OCI-LY7 (cell line): ENCODE measurements around the gene PPAN. TPM values are rescaled to one million over a fixed set of nuclear protein-coding genes. Genes with fewer than 3 reads are reported as not detected.

Source experiments
- BruUV-seq: library from RNA; stranded (reverse); fragments of 400-500 nt; replicated peaks from 2 replicates; lab custom pipeline; 2021; lab: Mats Ljungman, UMichigan
- CTCF ChIA-PET: fragments of 300-600 bp; sonication (Branson Sonifier 250); formaldehyde crosslinking; loops from one replicate; lab custom pipeline; 2022; ENCODE audit warnings: antibody characterized with exemption; ENCODE audit not compliant: unreplicated experiment; lab: Charles Lee
- POLR2A ChIA-PET: fragments of 300-600 bp; sonication (Branson Sonifier 250); formaldehyde crosslinking; loops from one replicate; lab custom pipeline; 2022; ENCODE audit warnings: antibody characterized with exemption; lab: Charles Lee
- DNase-seq: peaks from one replicate; pipeline ENCODE4 v3.0.0-alpha.2; 2015; ENCODE audit warnings: low spot score
- H2AFZ ChIP-seq: fragments of 200-600 bp; sonication (generic), shearing (Covaris generic); 2 replicates; pipeline ENCODE4 v1.6.1; 2014; ENCODE audit warnings: mild to moderate bottlenecking, antibody characterized with exemption, low read length, moderate library complexity
- H3K27ac ChIP-seq: fragments of 200-600 bp; sonication (generic); 2 replicates; pipeline ENCODE4 v1.5.1; 2014; ENCODE audit warnings: mixed run types, low read depth, mild to moderate bottlenecking, moderate library complexity, low read length, inconsistent platforms; ENCODE audit not compliant: poor library complexity, severe bottlenecking
- H3K36me3 ChIP-seq: fragments of 200-600 bp; sonication (generic); 2 replicates; pipeline ENCODE4 v1.6.1; 2014; ENCODE audit warnings: mild to moderate bottlenecking, antibody characterized with exemption, low read length, moderate library complexity, mixed read lengths; ENCODE audit not compliant: insufficient read depth
- H3K4me1 ChIP-seq: fragments of 200-600 bp; sonication (generic); 2 replicates; pipeline ENCODE4 v1.5.1; 2014; ENCODE audit warnings: mild to moderate bottlenecking, low read length; ENCODE audit not compliant: insufficient read depth, poor library complexity, severe bottlenecking
- H3K4me2 ChIP-seq: fragments of 200-600 bp; sonication (generic); 2 replicates; pipeline ENCODE4 v1.6.1; 2014; ENCODE audit warnings: mild to moderate bottlenecking, low read length
- H3K4me3 ChIP-seq: fragments of 200-600 bp; sonication (generic); 2 replicates; pipeline ENCODE4 v1.5.1; 2014; ENCODE audit warnings: mild to moderate bottlenecking, low read depth, low read length; ENCODE audit not compliant: poor library complexity, severe bottlenecking
- H3K79me2 ChIP-seq: fragments of 200-600 bp; sonication (generic); 2 replicates; pipeline ENCODE4 v1.6.1; 2016; ENCODE audit warnings: low read depth, mild to moderate bottlenecking, low read length, moderate library complexity, mixed read lengths; ENCODE audit not compliant: insufficient read depth
- H3K9me2 ChIP-seq: fragments of 200-600 bp; sonication (generic); 2 replicates; pipeline ENCODE4 v1.6.1; 2016; ENCODE audit warnings: mild to moderate bottlenecking, low read length, mixed read lengths; ENCODE audit not compliant: insufficient read depth
- H3K9me3 ChIP-seq: fragments of 200-600 bp; sonication (generic); 2 replicates; pipeline ENCODE4 v1.6.1; 2014; ENCODE audit warnings: mild to moderate bottlenecking, mixed run types, low read length, mixed read lengths
- H4K20me1 ChIP-seq: fragments of 200-600 bp; sonication (generic); 2 replicates; pipeline ENCODE4 v1.6.1; 2014; ENCODE audit warnings: mild to moderate bottlenecking, antibody characterized with exemption, low read length, moderate library complexity, mixed read lengths; ENCODE audit not compliant: insufficient read depth
- EZH2phosphoT487 ChIP-seq: fragments of 200-600 bp; sonication (generic); IDR thresholded peaks from 2 replicates; pipeline ENCODE4 v1.6.1; 2018; ENCODE audit warnings: low read depth, borderline replicate concordance, mild to moderate bottlenecking, mixed run types, antibody characterized with exemption, low read length, moderate library complexity, mixed read lengths
- intact Hi-C: fragments of 100-400 bp; cut with micrococcal nuclease; formaldehyde crosslinking; loops from one replicate; pipeline ENCODE4 v1.10.0; 2022; ENCODE audit not compliant: unreplicated experiment
- total RNA-seq, 2 experiments: library from RNA; depleted of rRNA in 1 of 2; stranded (reverse); fragments of >200 nt in 1 of 2; shearing (Covaris generic) in 1 of 2; gene quantifications; 2 replicates each; pipeline ENCODE4 v1.2.3, GENCODE V29; 2014 to 2022
- TF ChIP-seq, protein P1 (sequence below): fragments of 200-600 bp; sonication (generic); conservative IDR thresholded peaks from 2 replicates; pipeline ENCODE4 v1.5.1; 2014; ENCODE audit warnings: mild to moderate bottlenecking, antibody characterized with exemption, low read length, moderate library complexity, mixed read lengths

PPAN gene
- total RNA-seq, 2 experiments from 2014 or later: 77.1 to 116 TPM

DNA sequence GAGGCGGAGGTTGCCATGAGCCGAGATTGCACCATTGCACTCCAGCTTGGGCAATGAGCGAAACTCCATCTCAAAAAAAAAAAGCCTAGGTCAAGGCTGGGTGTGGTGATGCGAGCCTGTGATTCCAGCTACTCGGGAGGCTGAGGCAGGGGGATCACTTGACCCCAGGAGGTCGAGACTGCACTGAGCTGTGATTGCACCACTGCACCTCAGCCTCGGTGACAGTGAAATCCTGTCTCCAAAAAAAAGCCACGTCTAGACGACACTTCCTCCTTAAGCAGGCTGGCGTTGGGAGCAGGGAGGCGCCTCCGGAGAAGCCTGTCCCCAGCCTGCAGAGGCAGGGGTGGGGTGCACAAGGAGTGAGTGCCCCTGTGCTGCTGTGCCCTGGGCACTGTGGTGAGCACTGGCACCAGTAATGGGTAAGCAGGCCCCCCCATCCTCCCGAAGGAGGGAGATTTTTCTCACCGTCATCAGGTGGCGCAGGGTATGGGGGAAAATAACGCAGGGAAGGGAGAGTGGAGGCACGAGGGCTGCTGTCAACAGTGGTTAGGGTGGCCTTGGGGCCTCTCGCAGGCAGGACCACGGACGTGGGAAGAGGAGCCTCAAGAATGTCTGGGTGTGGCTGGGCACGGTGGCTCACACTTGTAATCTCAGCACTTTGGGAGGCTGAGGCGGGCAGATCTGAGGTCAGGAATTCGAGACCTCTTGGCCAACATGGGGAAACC lies 6.0 kb downstream of the PPAN start:
- Histone ChIP-seq H3K4me1 (peaks cover 36% of the 10 kb centered on the region), H3K9me3 (no peaks in the 10 kb centered on the region), H3K4me3 (no peak overlapping the region), H2AFZ (no peak overlapping the region), H3K79me2 (peaks cover 23% of the 10 kb centered on the region), H3K9me2 (no peaks in the 10 kb centered on the region), H4K20me1 (no peaks in the 10 kb centered on the region), H3K36me3 (peaks cover 95% of the 10 kb centered on the region), H3K4me2 (peak overlapping the region; percentile 7; the same call in 1 of the 2 replicates), H3K27ac (peak overlapping the region; percentile 55)
- TF ChIP-seq, protein P1, sequence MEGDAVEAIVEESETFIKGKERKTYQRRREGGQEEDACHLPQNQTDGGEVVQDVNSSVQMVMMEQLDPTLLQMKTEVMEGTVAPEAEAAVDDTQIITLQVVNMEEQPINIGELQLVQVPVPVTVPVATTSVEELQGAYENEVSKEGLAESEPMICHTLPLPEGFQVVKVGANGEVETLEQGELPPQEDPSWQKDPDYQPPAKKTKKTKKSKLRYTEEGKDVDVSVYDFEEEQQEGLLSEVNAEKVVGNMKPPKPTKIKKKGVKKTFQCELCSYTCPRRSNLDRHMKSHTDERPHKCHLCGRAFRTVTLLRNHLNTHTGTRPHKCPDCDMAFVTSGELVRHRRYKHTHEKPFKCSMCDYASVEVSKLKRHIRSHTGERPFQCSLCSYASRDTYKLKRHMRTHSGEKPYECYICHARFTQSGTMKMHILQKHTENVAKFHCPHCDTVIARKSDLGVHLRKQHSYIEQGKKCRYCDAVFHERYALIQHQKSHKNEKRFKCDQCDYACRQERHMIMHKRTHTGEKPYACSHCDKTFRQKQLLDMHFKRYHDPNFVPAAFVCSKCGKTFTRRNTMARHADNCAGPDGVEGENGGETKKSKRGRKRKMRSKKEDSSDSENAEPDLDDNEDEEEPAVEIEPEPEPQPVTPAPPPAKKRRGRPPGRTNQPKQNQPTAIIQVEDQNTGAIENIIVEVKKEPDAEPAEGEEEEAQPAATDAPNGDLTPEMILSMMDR: no peak
- TF ChIP-seq EZH2phosphoT487: no peak
- ChIA-PET CTCF (no interaction called here), POLR2A (interaction anchor here (0.6 to 1.5 kb wide), 3 partner anchors 8 to 20 kb away, joined by 3 to 4 read pairs (median 3); no protein-coding TSS in a partner anchor)
- no TSS peak for BruUV-seq
- intact Hi-C loops: loop anchor here (5.0 kb wide), 1 partner anchor 180 kb away; no protein-coding TSS in a partner anchor
- DNase-seq: no peak

DNA sequence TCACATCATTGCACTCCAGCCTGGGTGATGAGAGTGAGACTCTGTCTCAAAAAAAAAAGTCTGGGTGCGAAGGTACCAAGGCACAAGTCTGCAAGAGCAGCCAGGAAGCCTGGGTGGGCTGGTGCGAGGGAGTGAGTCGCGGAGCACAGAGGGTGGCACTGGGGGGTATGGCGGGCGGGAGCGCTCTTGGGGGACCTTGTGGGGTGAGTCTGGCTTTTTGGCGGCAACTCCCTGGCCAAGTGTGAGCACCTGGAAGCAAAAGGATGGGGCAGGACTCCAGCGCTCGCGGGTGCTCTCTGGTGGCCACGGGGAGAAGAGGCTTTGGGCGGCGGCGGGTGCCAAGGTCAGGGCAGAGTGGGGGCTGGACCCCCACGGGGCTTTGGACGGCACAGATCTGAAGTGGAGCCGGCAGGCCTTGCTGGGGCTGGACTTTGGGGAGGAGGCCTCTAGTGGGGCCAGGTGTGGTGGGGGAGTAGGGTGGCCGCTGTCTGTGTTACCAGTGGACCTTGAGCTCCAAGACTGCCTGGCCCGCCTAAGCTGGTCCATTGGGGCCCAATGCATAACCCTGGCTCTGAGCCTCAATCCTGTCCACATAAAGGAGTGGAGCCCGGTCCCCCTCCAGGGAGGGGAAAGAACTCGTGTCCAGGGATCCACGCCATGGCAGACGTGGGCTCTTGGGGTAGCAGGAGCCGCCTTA lies 6.9 kb downstream of the PPAN start:
- ChIA-PET POLR2A (interaction anchor here (0.6 to 1.5 kb wide), 2 partner anchors 9 to 11 kb away, joined by 3 to 4 read pairs; no protein-coding TSS in a partner anchor), CTCF (no interaction called here)
- Histone ChIP-seq H3K9me3 (no peaks in the 10 kb centered on the region), H3K9me2 (no peaks in the 10 kb centered on the region), H3K4me1 (peaks cover 28% of the 10 kb centered on the region), H3K36me3 (peaks cover 94% of the 10 kb centered on the region), H2AFZ (no peak overlapping the region), H4K20me1 (no peaks in the 10 kb centered on the region), H3K4me3 (no peak overlapping the region), H3K27ac (peak overlapping the region; percentile 55), H3K4me2 (peak overlapping the region; percentile 39; the same call in 1 of the 2 replicates), H3K79me2 (peaks cover 19% of the 10 kb centered on the region)
- intact Hi-C loops: loop anchor here (1.0 to 5.0 kb wide), 3 partner anchors 14 to 181 kb away; no protein-coding TSS in a partner anchor
- TF ChIP-seq, protein P1: peak; percentile 86
- no peak for TF ChIP-seq EZH2phosphoT487
- DNase-seq: peak; percentile 73
- no TSS peak for BruUV-seq
